WI38 (cell line): ENCODE measurements around the gene NDUFA12.

ENCODE experiments used
- H3K4me3 ChIP-seq: 2 replicates; pipeline ENCODE4 v1.5.1; 2011; ENCODE audit warnings: low read depth, mild to moderate bottlenecking, control low read depth, low read length
- CTCF ChIP-seq: IDR thresholded peaks from 2 replicates; pipeline ENCODE4 v1.5.1; 2012; ENCODE audit warnings: low read depth, mild to moderate bottlenecking, control low read depth, low read length

Gene NDUFA12

GRCh38 chr12:95014554-95014953 is 11.1 kb upstream of the NDUFA12 start:
- no peak overlapping the region for H3K4me3 ChIP-seq
- TF ChIP-seq CTCF = no peak

DNA sequence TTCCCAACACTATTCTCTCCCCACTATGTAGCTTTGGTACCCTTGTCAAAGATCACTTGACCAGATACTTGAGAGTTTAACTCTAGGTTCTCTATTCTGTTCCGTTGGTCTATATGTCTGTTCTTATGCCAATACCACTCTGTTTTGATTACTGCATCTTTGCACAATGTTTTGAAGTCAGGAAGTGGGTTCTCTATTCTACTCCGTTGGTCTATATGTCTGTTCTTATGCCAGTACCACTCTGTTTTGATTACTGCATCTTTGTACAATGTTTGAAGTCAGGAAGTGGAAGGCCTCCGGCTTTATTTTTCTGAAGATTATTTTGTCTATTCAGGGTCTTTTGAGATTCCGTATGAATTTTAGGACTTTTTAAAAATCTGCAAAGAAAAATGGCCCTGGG is 2.7 kb upstream of the NDUFA12 start:
- H3K4me3 ChIP-seq = no peak overlapping the region
- no peak for TF ChIP-seq CTCF

DNA sequence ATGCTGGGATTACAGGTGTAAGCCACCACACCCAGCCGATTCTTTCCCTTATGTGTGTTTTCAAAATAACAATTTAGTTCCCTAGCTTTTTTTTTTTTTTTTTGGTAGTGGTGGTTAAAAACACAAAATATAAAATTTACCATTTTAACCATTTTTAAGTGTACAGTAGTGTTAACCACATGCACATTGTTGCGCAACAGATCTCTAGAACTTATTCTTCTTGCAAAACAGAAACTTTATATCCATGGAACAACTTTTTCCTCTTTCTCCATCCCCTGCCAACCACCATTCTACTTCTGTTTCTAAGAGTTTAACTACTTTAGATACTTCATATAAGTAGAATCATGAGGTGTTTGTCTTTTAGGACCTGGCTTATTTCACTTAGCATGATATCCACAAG is 1.1 kb upstream of the NDUFA12 start:
- no peak for TF ChIP-seq CTCF
- no peak overlapping the region for H3K4me3 ChIP-seq

DNA sequence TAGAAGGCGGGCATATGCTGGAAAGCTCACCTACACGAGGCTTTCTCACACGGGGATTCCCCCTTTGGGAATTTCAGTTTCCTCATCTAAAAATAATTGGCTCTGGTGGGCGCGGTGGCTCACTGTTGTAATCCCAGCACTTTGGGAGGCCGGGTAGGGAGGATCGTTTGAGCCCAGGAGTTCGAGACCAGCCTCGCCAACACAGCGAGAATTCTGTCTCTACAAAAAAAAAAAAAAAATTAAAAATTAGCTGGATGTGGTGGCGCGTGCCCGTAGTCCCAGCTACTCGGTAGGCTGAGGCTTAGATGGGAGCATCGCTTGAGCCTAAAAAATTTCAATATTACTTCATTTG is 400 bp upstream of the NDUFA12 start:
- H3K4me3 ChIP-seq = peak overlapping the region; percentile 80
- TF ChIP-seq CTCF = no peak

DNA sequence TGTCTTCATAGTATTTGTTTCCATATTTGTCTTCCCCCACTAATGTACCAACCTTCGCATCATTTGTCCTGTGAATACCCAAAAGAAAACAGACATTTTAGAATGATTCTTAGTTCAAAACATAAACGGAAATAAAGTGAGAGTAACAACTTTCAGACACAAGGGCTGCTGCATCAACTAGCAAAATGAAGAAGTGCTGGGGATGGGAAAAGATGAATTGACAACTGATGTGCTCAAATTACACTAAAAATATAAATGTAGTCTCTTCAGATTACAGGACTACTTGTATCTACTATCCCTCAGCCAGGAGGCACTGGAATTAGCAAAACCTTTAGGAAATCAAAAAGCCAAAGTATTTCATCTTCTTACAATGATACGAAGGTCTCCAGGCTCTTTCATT is 743 bp downstream of the NDUFA12 start:
- no peak for TF ChIP-seq CTCF
- peak overlapping the region; percentile 80 for H3K4me3 ChIP-seq

GRCh38 chr12:94998326-94998725 is 5.2 kb downstream of the NDUFA12 start:
- TF ChIP-seq CTCF = no peak
- H3K4me3 ChIP-seq = no peak overlapping the region

DNA sequence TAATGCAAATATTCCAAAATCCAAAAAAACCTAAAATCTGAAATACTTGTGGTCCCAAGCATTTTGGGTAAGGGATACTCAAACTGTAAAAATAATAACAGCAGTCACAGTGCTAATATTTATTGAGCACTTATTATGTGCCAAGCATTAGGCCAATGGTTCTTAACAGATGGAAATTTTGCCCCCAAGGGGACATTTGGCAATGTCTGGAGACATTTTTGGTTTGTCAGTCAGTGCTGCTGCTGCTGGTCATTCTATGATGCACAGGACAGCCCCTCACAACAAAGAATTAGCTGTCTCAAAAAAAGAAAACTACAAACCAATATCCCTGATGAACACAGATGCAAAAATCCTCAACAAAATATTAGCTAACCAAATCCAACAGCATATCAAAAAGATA is 5.8 kb downstream of the NDUFA12 start:
- TF ChIP-seq CTCF = no peak
- no peak overlapping the region for H3K4me3 ChIP-seq
